ENCODE data around the gene SLC6A18. TPM values are rescaled to one million over a fixed set of nuclear protein-coding genes. Genes with fewer than 3 reads are reported as not detected.
"Not testable (repeated sequence)": the region's sequence is repeated elsewhere in the genome, so short reads cannot be mapped to it uniquely, and the experiment has no call there.

Gene SLC6A18
- total RNA-seq, 4 donors from 2014 or later = not detected

- Histone ChIP-seq H3K4me3 (no peak overlapping the region), H3K36me3 (no peaks in the 10 kb centered on the region), H3K4me1 (no peaks in the 10 kb centered on the region), H3K27ac (no peak overlapping the region), H3K9me3 (no peaks in the 10 kb centered on the region), H3K27me3 (peaks cover 76% of the 10 kb centered on the region)
- TF ChIP-seq POLR2A (IDR thresholded peaks at IDR 0.05) (no peak), CTCF (IDR thresholded peaks at IDR 0.05) (no peak), POLR2AphosphoS5 (IDR thresholded peaks at IDR 0.05) (no peak), EP300 (IDR thresholded peaks at IDR 0.05) (no peak)
- 81 to 93% methylated on average over 3 to 11 of the region's 27 CpGs for WGBS, 2 donors (ENCODE audit: low coverage in 1 of 2)
- no peak for ATAC-seq
These were observed 2.4 kb upstream of the SLC6A18 start for GRCh38 chr5:1222621-1223277.

GRCh38 chr5:1223278-1223670 is 1.9 kb upstream of the SLC6A18 start:
- H3K4me3 ChIP-seq = no peak overlapping the region
- ATAC-seq = no peak
- peaks cover 75% of the 10 kb centered on the region for H3K27me3 ChIP-seq
- no peak for TF ChIP-seq POLR2AphosphoS5 (IDR thresholded peaks at IDR 0.05)
- WGBS, 2 donors (ENCODE audit: low coverage in 1 of 2) = 29% methylated on average over 1 of the region's 12 CpGs; no CpG with 5 or more reads in 1 of the 2 donors
- H3K36me3 ChIP-seq = no peaks in the 10 kb centered on the region
- no peaks in the 10 kb centered on the region for H3K4me1 ChIP-seq
- H3K27ac ChIP-seq = no peak overlapping the region
- H3K9me3 ChIP-seq = no peaks in the 10 kb centered on the region

GRCh38 chr5:1224631-1225030 is 550 bp upstream of the SLC6A18 start:
- WGBS, 2 donors (ENCODE audit: low coverage in 1 of 2) = 93% methylated on average over 3 of the region's 15 CpGs; no CpG with 5 or more reads in 1 of the 2 donors
- H3K4me3 ChIP-seq = no peak overlapping the region
- ATAC-seq = no peak
- H3K9me3 ChIP-seq = no peaks in the 10 kb centered on the region
- H3K36me3 ChIP-seq = no peaks in the 10 kb centered on the region
- peaks cover 75% of the 10 kb centered on the region for H3K27me3 ChIP-seq
- no peaks in the 10 kb centered on the region for H3K4me1 ChIP-seq
- TF ChIP-seq POLR2A (IDR thresholded peaks at IDR 0.05) = no peak
- TF ChIP-seq POLR2AphosphoS5 (IDR thresholded peaks at IDR 0.05) = no peak
- no peak overlapping the region for H3K27ac ChIP-seq

GRCh38 chr5:1226231-1226630 is 1.1 kb downstream of the SLC6A18 start:
- Histone ChIP-seq H3K27ac (no peak overlapping the region), H3K36me3 (no peaks in the 10 kb centered on the region), H3K4me3 (no peak overlapping the region), H3K4me1 (no peaks in the 10 kb centered on the region), H3K9me3 (no peaks in the 10 kb centered on the region), H3K27me3 (peaks cover 78% of the 10 kb centered on the region)
- no CpG with 5 or more reads among the region's 12 CpGs for WGBS, 2 donors (ENCODE audit: low coverage in 1 of 2)
- no peak for ATAC-seq
- no peak for TF ChIP-seq POLR2A (IDR thresholded peaks at IDR 0.05)
- no peak for TF ChIP-seq POLR2AphosphoS5 (IDR thresholded peaks at IDR 0.05)
- no peak for TF ChIP-seq CTCF (IDR thresholded peaks at IDR 0.05)
- no peak for TF ChIP-seq EP300 (IDR thresholded peaks at IDR 0.05)

- ATAC-seq = no peak
- Histone ChIP-seq H3K4me3 (no peak overlapping the region), H3K4me1 (no peaks in the 10 kb centered on the region), H3K36me3 (no peaks in the 10 kb centered on the region), H3K27ac (no peak overlapping the region), H3K27me3 (peaks cover 82% of the 10 kb centered on the region), H3K9me3 (no peaks in the 10 kb centered on the region)
- TF ChIP-seq EP300 (IDR thresholded peaks at IDR 0.05) (no peak), POLR2AphosphoS5 (IDR thresholded peaks at IDR 0.05) (no peak)
- 11 to 76% methylated on average over 4 to 5 of the region's 50 CpGs for WGBS, 2 donors (ENCODE audit: low coverage in 1 of 2)
These were observed 1.8 kb downstream of the SLC6A18 start for GRCh38 chr5:1226839-1227581.

GRCh38 chr5:1227667-1228066 is 2.5 kb downstream of the SLC6A18 start:
- Histone ChIP-seq H3K36me3 (no peaks in the 10 kb centered on the region), H3K4me3 (no peak overlapping the region), H3K4me1 (no peaks in the 10 kb centered on the region), H3K27me3 (peaks cover 88% of the 10 kb centered on the region), H3K27ac (no peak overlapping the region), H3K9me3 (no peaks in the 10 kb centered on the region)
- no peak for ATAC-seq
- TF ChIP-seq POLR2A (IDR thresholded peaks at IDR 0.05) = no peak
- no peak for TF ChIP-seq EP300 (IDR thresholded peaks at IDR 0.05)
- WGBS, 2 donors (ENCODE audit: low coverage in 1 of 2) = 19 to 33% methylated on average over 6 to 12 of the region's 14 CpGs

- Histone ChIP-seq H3K9me3 (no peaks in the 10 kb centered on the region), H3K4me3 (no peak overlapping the region), H3K27me3 (peaks cover 88% of the 10 kb centered on the region), H3K4me1 (no peaks in the 10 kb centered on the region), H3K27ac (no peak overlapping the region), H3K36me3 (no peaks in the 10 kb centered on the region)
- TF ChIP-seq POLR2A (IDR thresholded peaks at IDR 0.05) = no peak
- TF ChIP-seq EP300 (IDR thresholded peaks at IDR 0.05) = no peak
- TF ChIP-seq POLR2AphosphoS5 (IDR thresholded peaks at IDR 0.05) = no peak
- no peak for TF ChIP-seq CTCF (IDR thresholded peaks at IDR 0.05)
- 39 to 56% methylated on average over 6 to 13 of the region's 15 CpGs for WGBS, 2 donors (ENCODE audit: low coverage in 1 of 2)
- ATAC-seq = no peak
These were observed 2.9 kb downstream of the SLC6A18 start for GRCh38 chr5:1228120-1228519.

- H3K27me3 ChIP-seq = peaks cover 84% of the 10 kb centered on the region
- WGBS, 2 donors (ENCODE audit: low coverage in 1 of 2) = 85 to 86% methylated on average over 9 to 11 of the region's 11 CpGs
- not testable (repeated sequence) for ATAC-seq
These were observed 3.8 kb downstream of the SLC6A18 start for GRCh38 chr5:1229023-1229422.

More at GRCh38 chr5:1229023-1229422, 3.8 kb downstream of the SLC6A18 start:
- H3K9me3 ChIP-seq, H3K27ac ChIP-seq, H3K36me3 ChIP-seq, H3K4me3 ChIP-seq, H3K4me1 ChIP-seq: not testable (repeated sequence)

All from gastroesophageal sphincter (tissue), 4 donors.